Putamen (tissue), 1 donor: ENCODE data around the gene ZNF106.
A peak's percentile ranks its signal among the peaks of the same experiment; 100 is the strongest.

Experiments
- DNase-seq: peaks from one replicate; pipeline ENCODE4 v3.0.0-alpha.2; 2016; ENCODE audit warnings: low spot score

ZNF106 gene

GRCh38 chr15:42474827-42475226, 16.1 kb downstream of the ZNF106 start:
- DNase-seq: no peak

- no peak for DNase-seq
Measured at GRCh38 chr15:42471002-42471401, 19.9 kb downstream of the ZNF106 start.

GRCh38 chr15:42465520-42466259, 25.3 kb downstream of the ZNF106 start:
- DNase-seq: no peak

GRCh38 chr15:42461261-42461660, 29.7 kb downstream of the ZNF106 start:
- no peak for DNase-seq

DNA sequence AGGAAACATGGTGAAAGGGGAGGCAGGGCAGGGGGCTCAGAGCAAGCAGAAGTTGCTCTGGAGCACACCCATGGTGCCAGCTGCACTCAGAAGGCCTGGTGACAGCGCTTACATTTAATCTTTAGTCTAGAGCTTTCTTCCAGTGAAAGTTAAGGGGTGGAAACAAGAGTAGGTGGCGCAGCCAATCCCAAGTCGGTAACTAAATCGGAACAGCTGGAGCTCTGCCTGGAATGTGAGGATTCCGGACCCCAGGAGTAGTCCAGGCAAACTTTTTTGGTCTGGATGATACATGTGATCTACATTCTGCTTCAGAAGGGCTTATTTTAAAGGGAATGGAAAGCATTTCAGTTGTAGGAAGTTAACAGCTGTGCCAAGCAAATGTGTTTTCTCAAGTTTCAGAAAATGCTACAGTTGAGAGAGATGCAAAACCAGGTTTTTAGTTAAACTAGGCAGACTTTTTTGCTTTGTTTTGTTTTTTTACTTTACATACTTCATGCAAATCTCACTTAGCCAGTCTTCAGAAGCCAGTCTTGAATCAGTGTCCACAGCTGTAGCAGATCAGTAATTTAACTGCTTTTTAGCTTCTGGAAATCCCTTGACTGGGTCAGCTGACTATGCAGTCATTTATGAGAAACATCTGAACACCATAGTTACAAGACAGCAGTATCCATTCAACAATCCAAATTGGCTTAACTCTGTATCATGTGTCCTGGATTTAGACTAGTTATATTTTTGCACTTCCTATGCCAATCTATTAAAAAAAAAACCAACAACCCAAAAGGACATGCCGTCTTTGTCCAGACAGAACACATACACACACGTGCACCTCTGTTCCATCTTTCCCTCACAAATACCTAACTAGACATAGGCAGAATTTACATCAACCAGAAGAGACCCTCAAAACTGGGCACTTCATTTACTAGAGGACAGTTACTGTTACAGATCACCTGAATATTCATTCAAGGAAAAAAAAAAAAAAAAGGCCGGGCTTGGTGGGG, 33.2 kb downstream of the ZNF106 start:
- peak; percentile 59 for DNase-seq

DNA sequence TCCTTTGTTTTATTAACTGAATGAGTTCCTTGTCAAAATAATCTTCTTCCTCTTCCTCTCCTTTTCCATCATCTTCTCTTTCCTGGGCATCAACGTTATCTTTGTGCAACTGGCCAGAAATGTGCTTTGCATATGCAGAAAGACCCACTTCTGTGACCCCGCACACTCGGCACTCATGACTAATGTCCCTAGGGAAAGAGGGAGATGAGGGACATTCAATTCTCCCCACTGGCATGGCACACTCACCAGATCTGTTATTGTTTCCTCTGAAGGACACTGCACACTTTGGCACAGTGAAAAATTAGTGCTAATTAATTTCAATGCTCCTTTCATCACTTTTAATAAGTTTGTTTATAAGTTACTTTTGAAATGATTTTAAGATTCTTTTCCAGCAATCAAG, 34.0 kb downstream of the ZNF106 start:
- DNase-seq: no peak

DNA sequence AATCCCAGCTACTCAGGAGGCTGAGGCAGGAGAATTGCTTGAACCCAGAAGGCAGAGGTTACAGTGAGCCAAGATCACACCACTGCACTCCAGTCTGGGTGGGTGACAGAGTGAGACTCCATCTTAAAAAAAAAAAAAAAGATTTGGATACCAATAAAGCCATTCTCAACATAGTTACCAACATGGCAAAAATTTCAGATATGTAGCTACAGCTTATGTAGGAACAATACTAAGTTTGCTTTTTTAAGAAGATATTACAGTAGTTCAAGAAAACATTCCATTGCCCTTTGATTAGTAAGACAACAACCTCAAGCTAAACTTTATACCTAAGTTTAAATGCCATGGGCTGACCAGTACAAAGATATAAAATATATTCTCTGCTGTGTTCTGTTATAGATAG, 34.4 kb downstream of the ZNF106 start:
- DNase-seq: no peak

- no peak for DNase-seq
Measured at GRCh38 chr15:42453826-42454225, 37.1 kb downstream of the ZNF106 start.

- DNase-seq: no peak
Measured at GRCh38 chr15:42450425-42450790, 40.5 kb downstream of the ZNF106 start.

- no peak for DNase-seq
Measured at GRCh38 chr15:42449770-42450424, 41.0 kb downstream of the ZNF106 start.

- DNase-seq: no peak
Measured at GRCh38 chr15:42448281-42448680, 42.7 kb downstream of the ZNF106 start.

DNA sequence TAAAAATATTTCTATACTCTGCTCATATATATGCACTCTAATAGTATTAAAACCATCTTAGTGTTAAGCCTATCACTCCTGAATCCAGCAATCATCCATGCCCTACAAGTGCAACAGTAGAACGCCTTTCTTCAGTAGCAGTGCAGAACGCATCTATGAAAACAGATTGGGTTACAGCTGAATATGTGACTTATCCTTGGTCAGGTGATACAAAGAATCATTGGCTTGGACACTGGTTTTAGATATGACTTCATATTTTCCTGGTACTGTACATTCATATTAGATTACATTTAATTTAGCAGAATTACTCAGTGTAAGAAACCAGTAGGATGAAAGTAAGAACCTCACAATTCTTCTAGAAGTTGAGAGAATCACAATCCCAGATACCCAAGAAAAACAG, 43.3 kb downstream of the ZNF106 start:
- DNase-seq: no peak

- DNase-seq: no peak
Measured at GRCh38 chr15:42445551-42445950, 45.4 kb downstream of the ZNF106 start.

DNA sequence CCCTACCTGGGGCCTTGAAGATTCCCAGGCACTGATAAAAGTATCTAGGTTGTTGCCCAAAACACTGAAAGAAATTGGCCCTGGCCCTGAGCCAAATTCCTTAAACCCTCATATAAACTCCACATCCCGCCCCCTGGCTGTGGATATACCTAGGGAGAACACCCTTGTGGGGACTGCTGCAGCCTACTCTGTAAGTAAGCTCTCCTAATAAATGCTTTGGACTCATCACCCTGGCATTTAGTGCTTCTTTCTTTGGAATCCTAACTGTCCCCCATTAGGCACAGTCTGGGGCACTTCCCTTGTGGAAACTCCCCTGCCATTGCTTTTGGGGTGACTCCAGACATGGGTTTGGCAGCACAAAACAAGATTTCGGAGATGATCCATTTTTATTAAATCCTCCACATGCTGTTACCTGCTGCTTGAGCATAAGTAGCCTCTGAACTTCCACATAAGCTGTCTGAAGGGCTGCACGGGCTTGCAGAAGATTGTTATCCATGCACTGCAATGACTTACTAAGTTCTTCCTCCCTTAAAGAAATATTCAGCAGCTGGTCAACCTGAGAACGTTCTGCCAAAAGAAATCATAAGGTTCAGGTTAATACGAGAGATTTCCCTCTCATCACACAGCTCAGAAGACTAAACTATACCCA, 46.4 kb downstream of the ZNF106 start:
- DNase-seq: no peak

DNA sequence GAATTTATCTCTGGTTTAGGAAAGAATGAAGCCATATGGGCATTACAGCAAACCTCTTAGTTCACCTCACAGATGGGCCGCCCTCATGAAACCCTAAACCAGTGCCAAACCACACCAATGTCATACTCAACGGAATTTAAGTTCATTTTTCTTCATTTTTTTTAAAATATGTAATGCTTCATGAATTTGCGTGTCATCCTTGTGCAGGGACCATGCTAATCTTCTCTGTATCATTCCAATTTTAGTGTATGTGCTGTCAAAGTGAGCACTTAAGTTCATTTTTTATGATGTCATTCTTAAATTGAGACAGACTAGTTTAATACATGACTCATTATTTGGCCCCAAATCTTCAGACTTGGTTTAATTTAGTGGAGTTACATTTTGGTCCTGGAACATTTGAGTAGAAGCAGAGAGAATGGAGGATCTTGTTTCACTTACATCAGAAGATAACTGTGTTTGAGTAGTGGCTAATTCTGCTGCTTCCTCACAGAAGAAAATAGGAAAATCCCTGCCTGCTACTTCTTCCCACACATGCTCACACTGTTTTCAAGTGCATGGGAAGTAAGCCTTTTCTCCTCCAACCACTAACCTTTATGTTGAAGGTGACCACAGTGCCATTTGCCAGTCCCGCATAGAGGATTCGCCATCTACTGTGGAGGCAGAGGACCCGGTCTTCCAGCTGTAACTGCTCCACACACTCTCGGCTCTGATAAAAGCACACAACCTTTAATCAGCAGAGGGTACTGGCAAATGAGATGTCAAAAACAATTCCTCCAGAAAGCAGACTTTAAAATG, 63.3 kb downstream of the ZNF106 start:
- DNase-seq: peak; percentile 39

GRCh38 chr15:42421376-42421775, 69.6 kb downstream of the ZNF106 start:
- no peak for DNase-seq

DNA sequence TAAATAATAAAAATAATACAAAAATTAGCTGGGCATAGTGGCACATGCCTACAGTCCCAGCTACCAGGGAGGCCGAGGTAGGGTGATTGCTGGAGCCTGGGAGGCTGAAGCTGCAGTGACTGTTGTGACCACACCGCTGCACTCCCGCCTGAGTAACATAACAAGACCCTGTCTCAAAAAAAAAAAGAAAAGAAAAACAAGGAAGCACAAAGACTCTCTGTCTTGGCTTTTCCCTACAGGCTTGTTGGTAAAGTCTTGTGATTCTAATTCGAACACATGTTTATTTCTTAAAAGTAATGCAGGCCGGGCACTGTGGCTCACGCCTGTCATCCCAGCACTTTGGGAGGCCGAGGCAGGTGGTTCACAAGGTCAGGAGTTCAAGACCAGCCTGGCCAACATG, 71.6 kb downstream of the ZNF106 start:
- no peak for DNase-seq

- no peak for DNase-seq
Measured at GRCh38 chr15:42413920-42414319, 77.0 kb downstream of the ZNF106 start.

- DNase-seq: no peak
Measured at GRCh38 chr15:42411884-42412283, 79.1 kb downstream of the ZNF106 start.

DNA sequence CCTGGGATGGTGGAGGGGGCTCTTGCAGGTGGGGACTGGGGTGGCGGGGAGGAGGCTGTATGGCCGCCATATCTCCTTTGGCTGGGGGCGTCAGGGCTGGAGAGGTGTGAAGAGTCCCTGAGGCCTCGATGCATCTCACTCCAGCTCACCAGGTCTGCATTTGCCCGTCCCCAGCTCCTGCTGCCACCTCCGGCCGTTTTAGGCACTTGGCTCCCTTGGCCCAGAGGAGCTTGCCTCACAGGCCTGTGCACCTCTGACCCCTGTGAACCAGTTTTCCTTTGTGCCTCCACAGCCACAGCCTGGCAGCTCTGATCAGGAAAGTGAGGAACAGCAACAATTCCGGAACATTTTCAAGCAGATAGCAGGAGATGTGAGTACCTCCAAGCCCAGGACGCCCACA, 81.9 kb downstream of the ZNF106 start:
- no peak for DNase-seq

DNA sequence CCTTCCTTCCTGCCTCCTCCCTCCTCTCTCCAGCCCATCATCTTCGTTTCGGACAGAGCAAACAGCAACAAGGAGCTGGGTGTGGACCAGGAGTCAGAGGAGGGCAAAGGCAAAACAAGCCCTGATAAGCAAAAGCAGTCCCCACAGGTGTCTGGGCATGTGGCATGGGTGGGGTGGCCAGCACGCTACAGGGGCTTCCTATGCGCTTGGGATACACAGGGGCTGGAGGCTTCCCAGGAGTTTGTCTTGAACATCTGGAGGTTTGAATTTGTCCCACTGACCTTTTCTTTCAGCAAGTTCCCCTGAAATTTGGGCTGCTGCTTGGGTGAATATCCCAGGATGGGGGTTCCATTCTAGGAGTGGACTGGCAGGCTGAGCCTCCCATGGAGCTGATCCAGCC, 82.8 kb downstream of the ZNF106 start:
- no peak for DNase-seq
